ENCODE results near the gene STX5. TPM values are rescaled to one million over a fixed set of nuclear protein-coding genes. Genes with fewer than 3 reads are reported as not detected.

The STX5 gene
- total and polyA plus RNA-seq, 7 donors, result 16.0 to 24.6 (median 21.0) TPM

- H3K36me3 ChIP-seq (ENCODE audit: insufficient read depth in 1 of 2, low read depth in 1 of 2), result peaks cover 0 to 37% of the 10 kb centered on the region in 2 donors
- WGBS, 3 donors, result 70 to 79% (median 72%) methylated on average over 2 of the region's 2 CpGs
- no peak for TF ChIP-seq CTCF (IDR thresholded peaks at IDR 0.05)
Observed at GRCh38 chr11:62811659-62812058, 20.2 kb downstream of the STX5 start.

GRCh38 chr11:62810748-62811147 lies 21.1 kb downstream of the STX5 start:
- Histone ChIP-seq H3K4me3 (no peak overlapping the region), H3K27ac (no peak overlapping the region), H3K9me3 (no peaks in the 10 kb centered on the region), H3K36me3 (ENCODE audit: insufficient read depth in 1 of 2, low read depth in 1 of 2) (peaks cover 0 to 27% of the 10 kb centered on the region in 2 donors), H3K4me1 (peaks cover 11% of the 10 kb centered on the region), H3K27me3 (ENCODE audit: insufficient read depth in 3 of 3, low read length in 2 of 3) (no peaks in the 10 kb centered on the region)
- intact Hi-C loops (cut with DNase I), result no loop called here
- no peak for TF ChIP-seq CTCF (IDR thresholded peaks at IDR 0.05)
- 27 to 38% (median 28%) methylated on average over 1 of the region's 1 CpG for WGBS, 3 donors
- no peak for ATAC-seq
- no peak for DNase-seq

More at GRCh38 chr11:62811659-62812058, 20.2 kb downstream of the STX5 start:
- intact Hi-C loops (cut with DNase I), result no loop called here
- Histone ChIP-seq H3K27ac (no peak overlapping the region), H3K9me3 (no peaks in the 10 kb centered on the region), H3K27me3 (ENCODE audit: insufficient read depth in 3 of 3, low read length in 2 of 3) (no peaks in the 10 kb centered on the region), H3K4me1 (peaks cover 4% of the 10 kb centered on the region), H3K4me3 (no peak overlapping the region)
- DNase-seq, result no peak
- no peak for ATAC-seq

- peak; percentile 43 to 71 for DNase-seq
- peaks cover 22% of the 10 kb centered on the region for H3K4me1 ChIP-seq
- intact Hi-C loops (cut with DNase I), result no loop called here
- no peaks in the 10 kb centered on the region for H3K27me3 ChIP-seq (ENCODE audit: insufficient read depth in 3 of 3, low read length in 2 of 3)
- peak; percentile 76 to 83 (median 78) for ATAC-seq
- WGBS, 3 donors, result 39 to 43% (median 40%) methylated on average over 5 of the region's 5 CpGs
- H3K27ac ChIP-seq, result peak overlapping the region; percentile 96
- peak overlapping the region; percentile 95 for H3K4me3 ChIP-seq
- H3K9me3 ChIP-seq, result no peaks in the 10 kb centered on the region
- H3K36me3 ChIP-seq (ENCODE audit: insufficient read depth in 1 of 2, low read depth in 1 of 2), result peaks cover 4 to 26% of the 10 kb centered on the region in 2 donors
- no peak for TF ChIP-seq CTCF (IDR thresholded peaks at IDR 0.05)
Observed at GRCh38 chr11:62806611-62807121, 25.2 kb downstream of the STX5 start.

- Histone ChIP-seq H3K4me1 (peaks cover 22% of the 10 kb centered on the region), H3K27me3 (ENCODE audit: insufficient read depth in 3 of 3, low read length in 2 of 3) (no peaks in the 10 kb centered on the region), H3K4me3 (peak overlapping the region; percentile 95), H3K36me3 (ENCODE audit: insufficient read depth in 1 of 2, low read depth in 1 of 2) (peaks cover 10 to 33% of the 10 kb centered on the region in 2 donors), H3K27ac (peak overlapping the region; percentile 96), H3K9me3 (no peaks in the 10 kb centered on the region)
- ATAC-seq, result peak; percentile 31 to 52 (median 40)
- intact Hi-C loops (cut with DNase I), result loop anchor here in 1 of 2 donors (2.0 kb wide), 1 partner anchor 15 kb away; no protein-coding TSS in a partner anchor
- TF ChIP-seq CTCF (IDR thresholded peaks at IDR 0.05), result no peak
- no peak for DNase-seq
- 19 to 26% (median 21%) methylated on average over 12 of the region's 12 CpGs for WGBS, 3 donors
Observed at GRCh38 chr11:62805961-62806441, 25.9 kb downstream of the STX5 start.
